Erythroblast (primary cell): ENCODE results near the gene NAE1.

Experiments used
- GATA1 ChIP-seq: IDR thresholded peaks from 2 replicates; pipeline ENCODE4 v1.6.1; 2011; ENCODE audit warnings: low read depth, mild to moderate bottlenecking, control low read depth, low read length, moderate library complexity
- POLR2A ChIP-seq: IDR thresholded peaks from 2 replicates; pipeline ENCODE4 v1.6.1; 2011; ENCODE audit warnings: mild to moderate bottlenecking, low read length

GRCh38 chr16:66842765-66843164, 12.0 kb upstream of the NAE1 start:
- no peak for TF ChIP-seq POLR2A
- TF ChIP-seq GATA1, result no peak
